GM18519 (cell line): ENCODE results near the gene CELF2.

ENCODE experiments used
- ATAC-seq: cut with Tn5 transposase; IDR thresholded peaks from one replicate; pipeline ENCODE4 v1.9.1; 2021; ENCODE audit warnings: mild to moderate bottlenecking, moderate library complexity; ENCODE audit not compliant: unreplicated experiment, low FRiP score

The CELF2 gene

DNA sequence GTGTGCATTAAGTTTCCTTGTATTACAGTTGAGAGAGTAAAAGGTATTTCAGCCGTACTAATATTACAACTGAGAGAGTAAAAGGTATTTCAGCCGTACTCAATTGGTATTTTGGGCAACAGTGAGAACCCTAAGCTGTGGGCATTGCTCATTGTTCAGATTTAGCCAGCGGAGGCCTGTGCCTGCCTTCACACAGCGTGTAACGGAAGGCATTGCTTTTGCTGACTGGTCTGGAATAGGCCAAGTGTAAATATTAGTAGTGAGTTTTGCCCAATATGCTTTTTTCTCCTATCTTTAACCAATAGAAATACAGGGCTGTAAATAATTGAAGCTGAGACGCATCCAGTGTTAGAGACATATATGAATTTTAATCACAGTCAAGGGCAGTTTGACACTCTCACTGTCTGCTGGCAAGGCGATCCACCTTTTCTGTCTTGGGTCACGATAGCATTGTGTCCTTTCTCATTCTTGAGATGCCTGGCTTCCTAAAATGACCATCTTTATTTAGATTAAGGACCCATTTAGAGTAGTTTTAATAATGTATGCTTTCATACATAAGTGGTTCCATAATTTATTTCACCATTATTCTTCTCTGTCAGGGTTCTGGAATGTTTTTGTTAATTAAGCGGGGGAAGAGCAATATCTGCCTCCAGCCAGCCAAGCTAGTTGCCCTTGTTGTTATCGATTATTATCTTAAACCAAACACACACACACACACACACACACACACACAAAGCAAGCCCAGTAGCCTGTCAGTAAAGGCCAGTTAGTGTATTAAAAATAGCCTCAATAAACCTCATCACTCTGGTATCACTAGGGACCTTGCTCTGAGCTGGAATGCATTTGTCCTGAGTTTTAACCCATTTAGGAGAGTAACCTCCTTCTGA is 130.7 kb downstream of the CELF2 start:
- no peak for ATAC-seq

DNA sequence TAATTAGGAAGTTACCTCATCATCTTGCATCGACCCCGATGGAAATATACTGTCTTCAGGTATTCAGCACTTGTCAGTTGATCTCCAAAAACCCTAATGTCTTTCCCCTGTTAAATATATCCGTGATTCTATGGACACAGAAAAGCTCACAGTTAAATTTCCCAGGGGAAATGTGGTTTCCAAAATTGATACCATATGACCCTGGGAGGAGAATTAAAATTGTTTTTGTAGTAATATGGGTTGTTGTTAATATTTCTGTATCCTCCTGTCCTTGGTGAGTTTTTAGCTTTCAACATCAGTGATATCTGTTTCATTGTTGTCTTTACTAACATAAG is 132.1 kb downstream of the CELF2 start:
- no peak for ATAC-seq

DNA sequence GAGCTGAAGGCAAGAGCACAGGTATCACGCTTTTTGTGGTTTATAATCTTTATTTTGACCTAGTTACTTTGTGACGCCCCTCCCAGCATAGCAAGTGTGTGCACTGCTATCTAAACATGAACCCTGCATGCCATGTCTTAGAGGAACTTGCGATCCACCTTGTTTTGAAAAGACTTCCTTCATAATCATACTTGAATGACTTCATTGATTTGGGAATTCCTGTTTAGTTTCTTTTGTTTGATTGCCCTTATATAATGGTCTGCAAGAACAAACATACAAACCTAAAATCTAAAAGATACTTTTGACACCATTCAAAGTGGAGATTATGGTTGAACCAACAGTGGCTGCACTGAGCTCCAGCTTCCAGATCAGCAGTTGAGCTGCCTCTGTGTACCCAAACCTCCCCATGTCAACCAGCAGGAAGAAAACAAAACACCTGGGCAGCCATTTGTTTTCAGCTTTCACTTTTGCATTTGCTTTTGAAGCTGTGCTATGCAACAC is 132.6 kb downstream of the CELF2 start:
- no peak for ATAC-seq

DNA sequence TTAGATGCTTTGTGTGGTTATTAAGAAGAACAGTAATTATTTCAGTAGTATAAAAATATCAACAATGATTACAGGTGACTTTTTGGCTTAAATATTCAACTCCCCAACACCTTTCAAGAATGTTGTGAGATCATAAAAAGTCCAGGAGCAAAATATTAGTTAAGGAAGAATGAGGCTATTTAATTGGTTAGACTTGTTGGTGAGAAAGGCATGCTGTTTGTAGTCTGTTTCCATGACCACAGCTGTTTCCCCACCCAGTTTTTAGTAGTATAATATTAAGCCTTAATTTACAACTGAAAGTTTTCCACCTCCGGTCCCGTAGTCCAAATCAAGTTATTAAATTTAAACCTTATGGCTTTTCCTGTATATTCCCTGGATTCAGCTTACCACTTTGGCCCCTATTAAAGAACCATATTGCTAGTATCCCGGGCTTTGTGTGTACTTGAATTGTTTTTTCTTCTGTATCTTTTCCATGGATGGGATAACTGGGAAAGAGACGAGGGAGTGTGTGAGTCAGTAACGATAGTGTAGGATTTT is 133.3 kb downstream of the CELF2 start:
- no peak for ATAC-seq

DNA sequence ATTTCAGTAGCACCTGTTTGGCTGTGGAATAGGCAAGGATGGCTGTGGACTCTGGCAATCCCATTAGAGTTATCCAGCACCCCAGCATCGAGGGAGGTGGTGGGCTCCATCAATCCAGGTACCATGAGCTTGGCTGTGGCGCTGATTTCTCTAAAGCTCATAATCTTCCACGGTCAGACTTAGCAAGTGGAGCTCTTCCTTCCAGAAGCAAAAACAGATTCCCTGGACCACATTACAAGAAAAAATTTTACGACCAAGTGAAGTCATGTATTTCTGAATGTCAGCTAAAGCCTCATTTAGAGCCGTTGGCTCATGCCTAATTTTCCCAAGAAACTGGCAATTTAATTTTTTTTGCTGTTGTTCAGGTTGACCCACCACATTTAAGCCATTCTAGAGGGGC is 135.1 kb downstream of the CELF2 start:
- ATAC-seq, result no peak

DNA sequence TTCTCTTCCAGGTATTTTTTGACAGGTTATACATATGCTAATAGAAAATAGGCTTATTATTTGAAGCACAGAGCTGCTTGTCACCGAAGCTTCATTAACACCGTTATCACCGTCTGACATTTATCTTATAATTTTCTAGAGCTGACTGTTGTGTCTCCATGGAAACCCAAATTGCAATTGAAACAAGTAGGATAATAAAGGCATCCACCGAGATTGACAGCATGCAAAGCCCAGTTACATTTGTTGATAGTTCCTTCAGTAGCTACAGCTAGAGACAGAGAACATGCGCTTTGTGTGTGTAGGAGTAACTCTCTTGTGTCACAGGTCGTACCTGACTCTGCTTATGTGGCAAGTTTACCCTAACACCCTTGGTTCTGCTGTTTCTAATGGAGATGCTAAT is 135.6 kb downstream of the CELF2 start:
- ATAC-seq, result no peak

DNA sequence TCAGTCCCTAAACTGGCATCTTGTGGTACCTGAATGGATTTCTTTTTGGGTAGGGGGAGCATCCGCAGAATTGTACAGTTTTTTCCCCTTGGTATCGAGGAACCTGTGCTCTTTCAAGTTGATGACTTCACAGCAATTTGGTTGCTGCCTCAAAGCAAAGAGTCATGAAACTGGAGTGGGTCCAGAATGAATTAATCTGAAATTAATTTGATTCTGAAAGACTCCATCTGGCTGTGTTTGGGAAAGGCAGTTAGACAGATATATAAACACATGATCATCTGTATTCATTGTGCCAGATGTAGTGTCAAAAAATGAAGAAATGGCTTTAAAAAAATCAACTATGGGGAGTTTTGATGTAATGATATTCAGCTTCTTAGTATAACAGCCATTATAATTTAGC is 136.1 kb downstream of the CELF2 start:
- ATAC-seq, result no peak

DNA sequence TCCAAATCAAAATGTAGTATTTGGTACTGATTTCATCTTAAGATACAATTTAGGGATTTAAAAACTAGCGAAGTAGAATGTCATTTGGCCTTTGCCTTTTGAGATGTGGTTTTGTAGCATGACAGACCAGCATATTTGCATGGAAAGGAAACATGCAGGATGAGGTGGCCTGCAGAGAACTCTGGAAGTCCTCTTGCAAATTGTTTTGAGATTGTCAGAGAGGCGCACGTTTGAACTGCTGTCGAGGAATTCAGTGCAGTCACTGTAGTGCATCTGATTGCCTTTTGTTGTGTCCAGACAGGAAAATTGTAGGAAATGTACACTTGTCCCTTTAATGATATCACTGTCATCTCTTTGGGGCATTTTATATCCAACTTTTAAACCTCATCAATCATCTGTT is 136.7 kb downstream of the CELF2 start:
- ATAC-seq, result no peak

DNA sequence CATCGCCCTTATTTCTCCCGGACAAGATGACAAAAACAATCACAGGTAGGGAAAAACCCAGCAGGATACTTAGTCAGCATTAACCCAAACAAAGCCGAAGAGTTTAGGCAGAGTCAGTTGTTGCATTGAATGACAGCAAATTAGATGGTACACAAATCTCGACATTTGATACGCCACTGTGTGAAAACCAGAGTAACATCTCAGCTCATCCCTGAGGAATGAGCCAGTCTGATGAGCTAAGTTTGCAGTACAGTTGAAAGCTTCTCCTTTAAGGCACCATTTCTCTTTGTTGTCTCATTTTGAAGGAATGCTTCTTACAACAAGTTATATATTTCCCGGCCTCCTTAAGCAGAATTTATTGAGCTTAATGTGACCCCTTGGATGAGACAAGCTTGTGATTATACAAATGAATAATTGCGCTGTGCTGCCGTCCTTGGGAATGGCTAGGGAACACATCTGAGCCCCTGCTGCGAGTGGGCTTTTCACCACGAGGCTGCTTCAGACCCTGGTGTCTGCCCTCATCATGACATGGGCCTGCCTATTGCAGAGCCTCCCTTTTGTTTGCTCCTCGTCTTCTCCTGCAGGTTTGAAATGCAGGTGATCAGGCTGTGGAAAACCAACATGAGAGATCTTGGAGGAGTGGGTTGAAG is 137.3 kb downstream of the CELF2 start:
- no peak for ATAC-seq

DNA sequence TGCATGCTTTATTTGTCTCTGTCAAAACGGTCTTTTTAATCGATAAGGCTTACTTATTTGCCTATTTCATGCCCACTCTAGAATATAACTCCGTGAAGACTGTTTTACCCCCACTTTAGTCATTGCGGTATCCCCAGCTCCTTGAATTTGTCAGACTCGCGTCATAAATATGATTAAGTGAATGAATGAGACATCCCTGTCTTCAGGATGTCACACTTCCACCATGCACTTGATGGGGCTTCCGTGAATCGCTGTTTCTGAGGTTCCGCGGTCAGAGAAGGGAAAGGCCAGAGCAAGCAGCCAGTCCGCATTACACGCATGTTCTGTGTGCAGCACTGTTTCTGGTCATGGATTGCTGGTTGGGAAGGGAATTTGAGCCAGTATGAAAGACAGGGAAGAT is 138.8 kb downstream of the CELF2 start:
- no peak for ATAC-seq

DNA sequence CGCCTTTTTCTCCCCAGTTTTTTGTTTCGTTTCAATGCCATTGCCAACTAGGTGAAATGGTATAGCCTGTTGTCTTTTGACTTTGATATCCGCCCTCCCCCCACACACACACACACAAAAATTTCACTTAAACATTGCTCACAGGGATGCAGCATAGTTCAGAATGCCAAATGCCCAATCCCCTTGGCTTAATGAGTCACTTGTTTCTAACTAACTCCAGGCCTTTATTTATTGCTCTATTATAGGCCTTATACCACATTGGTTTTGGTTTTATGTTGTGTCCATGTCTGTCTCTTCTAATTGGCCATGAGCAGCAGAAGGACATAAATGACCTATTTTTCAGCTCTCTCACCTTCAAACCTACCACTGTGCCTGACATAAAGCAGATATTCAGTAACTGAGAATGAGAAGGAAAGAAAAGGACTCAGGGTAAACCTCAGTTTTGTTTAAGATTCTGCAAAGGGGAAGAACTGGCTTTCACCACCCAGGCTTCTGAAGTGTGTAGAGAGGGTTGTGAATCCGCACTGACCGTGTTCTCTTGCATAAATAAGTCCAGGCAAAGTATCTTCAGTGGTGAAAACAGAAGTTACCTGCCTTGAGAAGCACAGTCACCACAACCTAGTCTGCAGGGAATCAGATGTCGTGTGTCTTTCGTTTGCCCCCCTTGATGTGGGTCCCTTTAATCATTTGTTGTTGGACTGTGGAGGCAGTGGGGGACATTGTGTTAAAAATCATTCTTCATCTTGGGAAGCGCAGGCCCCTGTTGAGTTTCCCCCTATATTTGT is 139.8 kb downstream of the CELF2 start:
- no peak for ATAC-seq

DNA sequence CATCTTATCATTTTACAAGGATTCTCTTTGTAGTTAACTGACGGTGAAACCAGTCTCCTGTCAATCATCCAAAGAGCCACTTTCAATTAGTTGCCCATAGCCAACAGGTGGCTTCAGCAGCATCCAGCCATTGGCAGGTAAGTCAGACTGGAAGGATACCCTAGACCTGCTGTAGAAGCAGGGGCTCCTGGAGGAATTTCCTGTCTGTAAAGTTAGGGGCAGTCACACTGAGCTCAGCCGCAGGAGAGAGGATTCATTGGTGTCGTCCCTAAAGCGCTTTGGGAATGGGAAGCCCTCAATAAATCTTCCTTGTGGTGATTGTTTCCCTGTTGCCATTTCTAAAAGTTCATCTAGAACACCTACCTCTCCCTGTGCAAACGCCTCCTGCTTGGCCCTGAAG is 140.4 kb downstream of the CELF2 start:
- no peak for ATAC-seq

DNA sequence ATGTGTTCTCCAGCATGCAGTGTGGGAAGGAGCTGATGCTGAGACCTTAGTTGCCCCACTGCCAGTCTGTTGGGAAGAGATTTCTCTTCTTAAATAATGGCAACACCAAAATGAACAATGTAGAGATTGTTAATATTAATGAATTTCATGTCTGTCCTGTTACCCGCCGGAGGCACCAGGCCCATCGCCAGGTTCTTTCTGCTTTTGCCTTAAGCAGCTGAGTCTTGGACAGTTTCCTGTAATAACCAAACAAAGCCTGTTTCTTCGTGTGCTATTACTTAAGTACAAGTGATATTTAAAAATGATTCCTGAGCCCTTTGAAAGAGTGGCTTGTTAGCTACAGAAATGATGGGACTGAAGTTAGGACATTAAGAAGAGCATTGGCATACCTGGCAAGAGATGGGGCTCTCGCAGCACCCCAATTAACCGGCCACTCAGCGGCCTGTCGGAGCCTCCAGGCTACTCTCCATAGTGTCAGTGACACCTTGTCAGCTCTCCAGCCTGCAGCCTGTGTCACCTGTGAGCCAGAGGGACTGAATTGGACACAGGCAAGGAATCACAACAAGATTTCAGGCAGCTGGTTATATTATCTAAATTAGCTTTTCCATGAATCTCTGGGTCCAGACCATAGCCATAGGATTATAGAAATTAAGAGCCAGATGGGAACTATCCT is 142.0 kb downstream of the CELF2 start:
- no peak for ATAC-seq

DNA sequence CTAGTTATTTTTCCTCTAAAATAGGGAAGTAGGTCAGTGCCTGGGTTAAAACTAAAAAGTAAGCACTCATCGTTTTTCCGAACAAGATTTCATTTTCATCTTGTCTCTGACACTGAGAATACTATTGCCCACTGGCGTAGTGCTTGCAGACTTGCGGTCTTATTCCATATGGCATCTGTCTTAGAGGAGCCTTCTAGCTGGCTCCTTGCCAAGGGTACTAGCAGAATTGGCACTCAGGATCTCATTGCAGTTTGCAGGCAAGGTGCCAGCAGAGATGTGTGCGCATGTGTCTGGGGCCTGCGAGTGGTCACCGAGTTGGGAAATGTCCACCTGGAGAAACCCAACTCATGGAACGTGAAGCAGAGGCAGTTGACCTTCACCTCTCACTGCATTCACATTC is 143.4 kb downstream of the CELF2 start:
- ATAC-seq, result no peak

DNA sequence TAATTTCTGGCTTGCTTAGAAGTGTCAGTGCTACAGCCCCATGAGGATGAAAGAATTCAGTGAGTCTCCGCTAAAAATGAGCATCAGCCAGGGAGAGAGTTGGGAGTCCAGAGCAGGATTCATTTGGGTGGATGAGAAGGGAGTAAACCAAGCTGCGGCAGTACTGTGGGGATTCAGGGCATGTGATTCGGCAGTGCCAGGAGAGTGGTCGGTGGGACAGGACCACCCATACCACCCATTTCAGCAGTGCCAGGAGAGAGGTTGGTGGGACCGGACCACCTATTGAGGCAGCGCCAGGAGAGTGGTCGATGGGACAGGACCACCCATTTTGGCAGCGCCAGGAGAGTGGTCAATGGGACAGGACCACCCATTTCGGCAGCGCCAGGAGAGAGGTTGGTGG is 144.2 kb downstream of the CELF2 start:
- ATAC-seq, result no peak

DNA sequence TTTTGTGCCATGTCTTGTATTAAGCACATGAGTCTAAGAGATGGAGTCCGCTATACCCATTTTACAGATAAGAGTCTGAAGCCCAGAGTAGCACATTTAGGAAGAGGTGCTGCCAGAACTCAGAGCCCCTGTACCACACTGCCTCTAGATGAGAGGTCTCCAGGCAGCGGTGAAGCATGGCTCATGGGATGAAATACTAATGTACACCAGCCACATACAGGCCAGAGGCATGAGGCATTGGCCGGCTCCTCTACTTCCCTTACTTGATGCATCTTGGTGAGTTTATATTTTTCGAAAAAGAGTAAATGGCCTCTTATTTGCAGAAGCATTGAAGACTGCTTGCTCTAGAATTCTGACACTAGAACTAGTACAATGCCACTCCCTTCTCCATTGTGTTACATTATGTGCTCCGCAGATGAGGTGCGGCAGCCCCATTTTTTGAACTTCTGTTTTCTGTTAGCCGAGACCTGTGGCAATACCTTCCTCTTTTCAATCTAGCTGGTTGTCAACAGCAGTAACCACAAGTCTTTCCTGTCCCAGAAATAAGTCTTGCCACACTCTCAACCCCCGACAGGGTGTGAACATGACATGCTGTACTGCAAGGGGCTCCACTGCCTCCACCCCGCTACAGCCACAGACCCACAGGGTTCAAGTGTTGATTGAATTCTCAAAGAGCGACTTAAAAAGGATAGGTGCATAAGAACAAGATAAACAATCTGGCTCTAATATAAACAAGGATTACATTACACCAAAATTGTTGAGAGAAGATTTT is 145.3 kb downstream of the CELF2 start:
- ATAC-seq, result peak; percentile 70

DNA sequence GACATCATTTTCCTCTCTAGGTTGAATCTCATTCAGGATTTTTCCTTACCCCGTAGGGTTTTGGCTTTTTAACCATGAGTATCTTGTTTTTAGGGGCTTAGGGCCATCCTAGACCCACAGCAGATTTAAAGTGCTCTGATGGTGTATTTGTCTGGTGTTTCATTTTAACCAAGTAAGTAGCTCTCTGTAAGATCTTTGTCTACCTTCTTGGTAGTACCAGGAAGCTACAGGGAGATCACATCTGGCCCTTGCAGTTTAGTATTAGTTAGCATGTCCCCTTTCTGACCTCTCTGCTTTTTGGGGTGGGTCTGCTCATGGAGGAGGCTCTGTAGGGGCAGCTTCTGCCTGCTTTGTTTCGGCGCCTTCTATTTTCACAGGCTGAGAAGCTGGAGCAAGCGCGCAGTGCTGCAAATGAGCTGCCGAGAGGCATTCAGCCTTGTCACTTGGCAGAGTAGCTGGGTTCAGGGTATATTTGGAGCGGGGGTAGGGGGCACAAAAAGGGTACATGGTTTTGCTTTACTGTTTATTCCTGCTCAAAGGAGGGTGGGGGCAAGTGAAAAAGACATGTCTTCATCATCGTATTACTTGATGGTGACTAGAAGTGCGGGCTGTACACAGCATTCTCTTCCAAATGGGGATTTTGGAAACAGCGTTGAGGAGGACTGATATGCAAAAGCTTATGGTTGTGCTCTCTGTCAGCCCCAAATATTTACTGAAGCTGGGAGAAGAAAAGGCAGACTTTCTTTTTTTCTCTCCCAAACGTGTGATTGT is 146.3 kb downstream of the CELF2 start:
- ATAC-seq, result no peak

DNA sequence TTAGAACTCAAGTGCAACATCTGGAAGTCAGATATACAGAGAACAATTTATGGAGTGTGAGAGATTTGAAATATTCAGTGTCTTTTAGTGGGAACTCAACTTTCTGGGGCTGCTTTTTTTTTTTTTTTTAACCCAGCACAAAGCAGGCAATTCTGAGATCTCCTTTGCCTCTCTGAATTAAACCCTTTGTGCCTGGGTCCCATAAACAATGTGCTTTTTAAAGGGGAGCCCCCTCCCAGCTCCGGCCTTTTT is 146.8 kb downstream of the CELF2 start:
- ATAC-seq, result no peak
